Sigmoid colon (tissue), 7 donors: ENCODE results near the gene ENPP6. TPM values are rescaled to one million over a fixed set of nuclear protein-coding genes. Genes with fewer than 3 reads are reported as not detected.

ENCODE experiments used
- DNase-seq: peaks from one replicate; pipeline ENCODE4 v3.0.0-alpha.2; 2019
- H3K27ac ChIP-seq, 4 donors: fragments of 200-600 bp; sonication (generic); one replicate each; pipeline ENCODE4 v1.5.1; 2016 to 2019; ENCODE audit warnings: mild to moderate bottlenecking in 1 of 4
- H3K27me3 ChIP-seq, 3 donors: fragments of 200-600 bp; sonication (generic); one replicate each; pipeline ENCODE4 v1.5.1; 2019; ENCODE audit warnings: mild to moderate bottlenecking in 1 of 3
- H3K36me3 ChIP-seq, 4 donors: fragments of 200-600 bp; sonication (generic); one replicate each; pipeline ENCODE4 v1.5.1; 2016 to 2019
- H3K4me1 ChIP-seq, 4 donors: fragments of 200-600 bp; sonication (generic); one replicate each; pipeline ENCODE4 v1.5.1; 2017 to 2019
- H3K4me3 ChIP-seq, 4 donors: fragments of 200-600 bp; sonication (generic); one replicate each; pipeline ENCODE4 v1.5.1; 2017 to 2019; ENCODE audit warnings: mild to moderate bottlenecking in 2 of 4, moderate library complexity in 1 of 4
- H3K9me3 ChIP-seq, 4 donors: fragments of 200-600 bp in 3 of 4; sonication (generic) in 3 of 4; one replicate each; pipeline versions ENCODE4 v1.5.1 to v1.6.1; 2013 to 2019
- EP300 ChIP-seq, 4 donors: sonication (generic); formaldehyde crosslinking; IDR thresholded peaks; one replicate each; pipeline ENCODE4 v1.6.1; 2017; ENCODE audit warnings: antibody characterized with exemption in 4 of 4
- POLR2A ChIP-seq, 2 donors: fragments of 450-650 bp; IDR thresholded peaks; one replicate each; pipeline ENCODE4 v1.6.1; 2016; ENCODE audit warnings: antibody characterized with exemption in 2 of 2, mild to moderate bottlenecking in 2 of 2, moderate library complexity in 2 of 2
- POLR2AphosphoS5 ChIP-seq, 4 donors: sonication (generic); formaldehyde crosslinking; IDR thresholded peaks; one replicate each; pipeline ENCODE4 v1.6.1; 2017; ENCODE audit warnings: antibody characterized with exemption in 4 of 4
- WGBS, 2 donors: extraction: QIAGEN DNeasy Blood & Tissue Kit; methylation state at CpG; one replicate each; pipeline ENCODE4 v1.1.7; 2013; 5-methylcytosine and 5-hydroxymethylcytosine counted together
- intact Hi-C: fragments of 100-400 bp; cut with DNase I; formaldehyde crosslinking; loops from one replicate; pipeline ENCODE4 v1.15.1; 2023
- polyA plus RNA-seq, 3 donors: library from polyadenylated mRNA; stranded (reverse); fragments of 200-250 nt; gene quantifications; one replicate each; pipeline ENCODE4 v1.2.3, GENCODE V29; 2013
- total RNA-seq, 4 donors: library from RNA; depleted of rRNA; stranded (reverse); fragments of >200 nt; gene quantifications; one replicate each; pipeline ENCODE4 v1.1.0, GENCODE V29; 2016
- TF ChIP-seq, protein P1 (sequence below), 4 experiments: fragments of 450-650 bp in 3 of 4; fragments of 200-600 bp in 1 of 4; IDR thresholded peaks; one replicate each; pipeline ENCODE4 v1.5.1; 2016 to 2019; ENCODE audit warnings: antibody characterized with exemption in 4 of 4, mild to moderate bottlenecking in 3 of 4, moderate library complexity in 2 of 4
- donor health status: healthy with polysubstance abuse.
- donor health status: Bipolar disorder and iron deficiency.
- donor health status: healthy.

The ENPP6 gene
- total and polyA plus RNA-seq, 7 donors: under 0.01 to 0.66 (median 0.31) TPM

DNA sequence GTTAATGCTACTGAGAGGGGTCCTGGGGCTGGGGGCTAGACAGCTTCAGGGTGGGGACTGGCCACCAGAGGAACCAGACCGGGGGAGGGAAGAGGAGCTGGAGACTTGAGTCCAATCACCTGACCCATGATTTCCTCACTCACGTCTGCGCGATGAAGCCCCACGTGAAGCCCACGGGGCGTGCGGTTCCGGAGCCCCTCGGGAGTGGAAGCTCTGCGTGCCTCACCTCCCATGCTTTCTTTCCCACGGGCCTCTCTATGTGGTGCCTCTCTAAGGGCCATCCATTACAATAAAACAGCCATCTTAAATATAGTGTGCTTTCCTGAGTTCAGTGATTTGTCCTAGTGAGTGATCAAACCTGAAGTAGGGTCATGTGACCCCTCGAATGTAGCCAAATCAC, 119.9 kb downstream of the ENPP6 start:
- H3K27ac ChIP-seq: no peak overlapping the region
- WGBS, 2 donors: 90% methylated on average over 13 of the region's 13 CpGs

DNA sequence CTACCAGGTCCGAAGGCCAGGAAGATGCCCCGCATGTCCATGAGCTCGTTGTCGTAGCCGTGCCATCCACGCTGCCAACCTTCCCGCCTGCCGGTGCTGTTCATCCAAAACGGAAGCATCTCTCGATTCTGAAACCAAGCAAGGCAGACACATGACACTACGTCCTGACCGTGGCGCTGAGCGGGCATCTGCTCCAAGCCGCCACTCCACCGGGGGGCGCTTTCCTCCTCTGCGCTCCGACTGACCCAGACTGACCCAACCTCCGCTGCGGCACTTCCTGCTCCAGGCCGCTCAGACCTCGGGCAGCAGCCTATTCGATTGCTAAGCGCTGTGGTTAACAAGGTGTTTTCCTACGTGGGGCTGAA, 120.5 kb downstream of the ENPP6 start:
- peak; percentile 81 for DNase-seq
- TF ChIP-seq POLR2A (IDR thresholded peaks at IDR 0.05) (no peak), POLR2AphosphoS5 (IDR thresholded peaks at IDR 0.05) (peak in 2 of 4 donors; percentile 24 to 31), EP300 (IDR thresholded peaks at IDR 0.05) (no peak)
- TF ChIP-seq, protein P1, sequence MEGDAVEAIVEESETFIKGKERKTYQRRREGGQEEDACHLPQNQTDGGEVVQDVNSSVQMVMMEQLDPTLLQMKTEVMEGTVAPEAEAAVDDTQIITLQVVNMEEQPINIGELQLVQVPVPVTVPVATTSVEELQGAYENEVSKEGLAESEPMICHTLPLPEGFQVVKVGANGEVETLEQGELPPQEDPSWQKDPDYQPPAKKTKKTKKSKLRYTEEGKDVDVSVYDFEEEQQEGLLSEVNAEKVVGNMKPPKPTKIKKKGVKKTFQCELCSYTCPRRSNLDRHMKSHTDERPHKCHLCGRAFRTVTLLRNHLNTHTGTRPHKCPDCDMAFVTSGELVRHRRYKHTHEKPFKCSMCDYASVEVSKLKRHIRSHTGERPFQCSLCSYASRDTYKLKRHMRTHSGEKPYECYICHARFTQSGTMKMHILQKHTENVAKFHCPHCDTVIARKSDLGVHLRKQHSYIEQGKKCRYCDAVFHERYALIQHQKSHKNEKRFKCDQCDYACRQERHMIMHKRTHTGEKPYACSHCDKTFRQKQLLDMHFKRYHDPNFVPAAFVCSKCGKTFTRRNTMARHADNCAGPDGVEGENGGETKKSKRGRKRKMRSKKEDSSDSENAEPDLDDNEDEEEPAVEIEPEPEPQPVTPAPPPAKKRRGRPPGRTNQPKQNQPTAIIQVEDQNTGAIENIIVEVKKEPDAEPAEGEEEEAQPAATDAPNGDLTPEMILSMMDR (IDR thresholded peaks at IDR 0.05): peak in 3 of 4 experiments; percentile 11 to 22 (median 20)
- 44 to 59% methylated on average over 26 of the region's 26 CpGs for WGBS, 2 donors
- H3K27ac ChIP-seq: peak overlapping the region in 2 of 4 donors; percentile 0 to 29
- no peaks in the 10 kb centered on the region for H3K27me3 ChIP-seq
- no peaks in the 10 kb centered on the region for H3K36me3 ChIP-seq
- peak overlapping the region in 3 of 4 donors; percentile 30 to 37 (median 33) for H3K4me3 ChIP-seq
- intact Hi-C loops: loop anchor here (2.0 kb wide), 1 partner anchor 72 kb away; no protein-coding TSS in a partner anchor
- peaks cover 0 to 26% (median 20%) of the 10 kb centered on the region in 4 donors for H3K4me1 ChIP-seq
- no peaks in the 10 kb centered on the region for H3K9me3 ChIP-seq

More for the DNA sequence above, 119.9 kb downstream of the ENPP6 start:
- Histone ChIP-seq H3K4me1 (peaks cover 0 to 26% (median 20%) of the 10 kb centered on the region in 4 donors), H3K9me3 (no peaks in the 10 kb centered on the region), H3K27me3 (no peaks in the 10 kb centered on the region), H3K4me3 (no peak overlapping the region), H3K36me3 (no peaks in the 10 kb centered on the region)
- intact Hi-C loops: loop anchor here (2.0 kb wide), 2 partner anchors 71 to 257 kb away; no protein-coding TSS in a partner anchor
- DNase-seq: no peak
- TF ChIP-seq POLR2A (IDR thresholded peaks at IDR 0.05) (no peak), EP300 (IDR thresholded peaks at IDR 0.05) (no peak), POLR2AphosphoS5 (IDR thresholded peaks at IDR 0.05) (no peak)
- TF ChIP-seq, protein P1 (IDR thresholded peaks at IDR 0.05): no peak

DNA sequence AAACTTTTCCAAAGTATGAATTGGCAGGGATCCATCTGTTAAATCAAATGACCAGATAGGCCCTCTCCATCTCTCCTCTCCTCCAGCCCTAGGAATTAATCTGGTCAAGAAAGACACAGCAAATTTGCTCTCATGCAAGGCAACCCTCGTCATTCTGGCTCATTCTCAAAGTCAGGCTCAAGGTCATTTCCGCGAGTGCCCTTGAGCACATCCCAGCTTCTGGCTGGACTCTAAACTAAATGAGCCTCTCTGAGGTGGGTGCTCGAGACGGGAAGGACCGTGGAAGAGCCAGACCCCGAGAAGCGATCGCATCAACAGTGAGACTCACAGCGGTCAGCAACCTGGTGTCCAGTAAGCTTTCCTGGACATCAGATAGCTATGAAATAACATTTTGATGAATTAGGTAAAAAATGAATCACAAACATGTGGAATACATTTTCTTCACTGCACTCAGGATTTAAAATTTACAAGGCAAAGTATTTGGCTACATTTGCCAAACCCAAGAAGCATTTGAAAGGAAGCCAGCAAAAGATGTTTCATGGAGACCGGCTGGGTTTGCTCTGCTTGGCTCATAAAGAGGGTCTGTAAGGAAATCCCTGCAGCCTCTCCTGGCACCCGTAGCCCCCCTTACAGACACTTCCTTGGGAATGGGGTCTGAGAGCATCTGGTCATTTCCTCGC, 121.0 kb downstream of the ENPP6 start:
- Histone ChIP-seq H3K4me3 (peak overlapping the region in 3 of 4 donors; percentile 30 to 37 (median 33)), H3K27me3 (no peaks in the 10 kb centered on the region), H3K4me1 (peaks cover 0 to 26% (median 20%) of the 10 kb centered on the region in 4 donors), H3K36me3 (no peaks in the 10 kb centered on the region), H3K9me3 (no peaks in the 10 kb centered on the region), H3K27ac (peak overlapping the region in 2 of 4 donors; percentile 0 to 29)
- 82% methylated on average over 13 of the region's 13 CpGs for WGBS, 2 donors
- no peak for DNase-seq
- intact Hi-C loops: loop anchor here (2.0 kb wide), 1 partner anchor 72 kb away; no protein-coding TSS in a partner anchor
- TF ChIP-seq POLR2A (IDR thresholded peaks at IDR 0.05): no peak
- TF ChIP-seq, protein P1 (IDR thresholded peaks at IDR 0.05): no peak

DNA sequence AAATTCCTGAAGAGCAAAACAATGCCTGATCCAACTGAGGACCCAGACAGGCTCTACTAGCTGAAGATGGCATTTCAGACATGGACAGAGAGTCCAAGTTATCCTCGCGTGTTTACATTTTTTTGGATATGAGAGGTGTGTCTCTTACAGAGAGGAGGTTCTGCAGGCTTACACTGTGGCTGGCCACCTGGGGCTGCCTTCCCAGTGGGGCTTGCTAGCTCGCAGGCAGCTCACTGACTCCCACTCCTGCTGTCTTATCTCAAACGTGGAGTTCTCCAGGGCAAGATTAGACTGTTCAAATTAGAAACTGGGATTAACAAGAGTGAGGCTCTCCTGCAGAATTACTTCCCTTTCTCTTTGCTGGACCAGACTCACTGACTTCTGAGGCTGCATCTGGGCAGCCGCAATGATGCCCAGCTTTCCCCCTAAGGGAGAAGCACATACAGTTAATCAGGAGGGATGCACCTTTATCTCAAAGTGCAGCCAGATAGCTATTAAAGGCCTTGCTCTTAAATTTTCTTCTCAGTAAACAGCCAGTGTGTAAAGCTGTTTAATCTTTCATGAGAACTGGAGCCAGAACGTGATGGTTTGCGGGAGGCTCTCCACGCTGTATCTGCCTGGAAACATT, 123.0 kb downstream of the ENPP6 start:
- Histone ChIP-seq H3K4me1 (peaks cover 0 to 26% (median 20%) of the 10 kb centered on the region in 4 donors), H3K4me3 (no peak overlapping the region), H3K9me3 (no peaks in the 10 kb centered on the region), H3K27ac (no peak overlapping the region), H3K27me3 (no peaks in the 10 kb centered on the region), H3K36me3 (no peaks in the 10 kb centered on the region)
- WGBS, 2 donors: 77% methylated on average over 8 of the region's 8 CpGs
- TF ChIP-seq EP300 (IDR thresholded peaks at IDR 0.05) (no peak), POLR2A (IDR thresholded peaks at IDR 0.05) (no peak)
- intact Hi-C loops: no loop called here
- no peak for DNase-seq

DNA sequence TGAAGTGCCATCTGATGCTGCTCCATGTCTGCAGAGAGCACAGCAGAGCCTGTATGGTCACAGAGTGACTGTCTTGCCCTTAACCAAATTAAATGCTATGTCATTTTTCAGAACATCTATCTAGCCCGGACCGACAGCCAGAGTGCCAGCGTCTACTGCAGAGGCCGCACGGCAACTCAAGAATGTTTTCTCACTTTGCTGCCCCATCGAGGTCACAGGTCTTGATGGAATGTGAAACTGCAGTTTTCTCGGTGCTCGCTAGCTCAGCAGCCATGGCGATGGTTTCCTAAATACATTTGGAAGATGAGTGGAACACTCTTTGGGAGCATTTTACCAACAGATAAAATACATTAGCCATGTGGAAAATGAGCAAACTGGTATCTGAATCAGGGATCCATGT, 125.7 kb downstream of the ENPP6 start:
- H3K36me3 ChIP-seq: no peaks in the 10 kb centered on the region
- H3K4me1 ChIP-seq: peaks cover 0 to 18% (median 12%) of the 10 kb centered on the region in 4 donors
- H3K9me3 ChIP-seq: no peaks in the 10 kb centered on the region
- intact Hi-C loops: no loop called here
- WGBS, 2 donors: 92% methylated on average over 9 of the region's 9 CpGs
- DNase-seq: no peak
- no peak for TF ChIP-seq EP300 (IDR thresholded peaks at IDR 0.05)
- TF ChIP-seq POLR2A (IDR thresholded peaks at IDR 0.05): no peak
- TF ChIP-seq, protein P1 (IDR thresholded peaks at IDR 0.05): no peak
- TF ChIP-seq POLR2AphosphoS5 (IDR thresholded peaks at IDR 0.05): no peak
- no peaks in the 10 kb centered on the region for H3K27me3 ChIP-seq
- H3K27ac ChIP-seq: no peak overlapping the region
- H3K4me3 ChIP-seq: no peak overlapping the region
